MCF 10A (cell line): ENCODE data around the gene MLLT3. TPM values are rescaled to one million over a fixed set of nuclear protein-coding genes. Genes with fewer than 3 reads are reported as not detected.

ENCODE experiments used
- BruUV-seq: library from RNA; stranded (reverse); fragments of 400-500 nt; replicated peaks from 2 replicates; lab custom pipeline; 2021; lab: Mats Ljungman, UMichigan
- CTCF ChIA-PET: fragments of 300-600 bp; sonication (Branson Sonifier 250); formaldehyde crosslinking; extraction: SDS; loops from one replicate; lab custom pipeline; 2021; ENCODE audit warnings: antibody characterized with exemption, inconsistent platforms; lab: Yijun Ruan, JAX
- POLR2A ChIA-PET: fragments of 300-600, 350-650 bp; sonication (Branson Sonifier 250); formaldehyde crosslinking; extraction: SDS; loops from one replicate; lab custom pipeline; 2020; ENCODE audit warnings: antibody characterized with exemption, inconsistent platforms; lab: Yijun Ruan, JAX
- DNase-seq: peaks from one replicate; pipeline ENCODE4 v3.0.0-alpha.2; 2018; ENCODE audit not compliant: unreplicated experiment
- H3K27ac Mint-ChIP-seq: one replicate; pipeline ENCODE4 v1.8.0; 2022; ENCODE audit warnings: mild to moderate bottlenecking, low read depth, mixed read lengths; ENCODE audit not compliant: unreplicated experiment
- H3K27me3 Mint-ChIP-seq: one replicate; pipeline ENCODE4 v1.8.0; 2022; ENCODE audit warnings: mixed read lengths; ENCODE audit not compliant: insufficient read depth, unreplicated experiment
- H3K36me3 Mint-ChIP-seq: one replicate; pipeline ENCODE4 v1.8.0; 2022; ENCODE audit warnings: mild to moderate bottlenecking, moderate library complexity, mixed read lengths; ENCODE audit not compliant: insufficient read depth, unreplicated experiment
- H3K4me1 Mint-ChIP-seq: one replicate; pipeline ENCODE4 v1.8.0; 2022; ENCODE audit warnings: mixed read lengths; ENCODE audit not compliant: insufficient read depth, unreplicated experiment
- H3K4me3 Mint-ChIP-seq: one replicate; pipeline ENCODE4 v1.8.0; 2022; ENCODE audit warnings: mild to moderate bottlenecking, moderate library complexity, mixed read lengths; ENCODE audit not compliant: unreplicated experiment
- H3K9me3 Mint-ChIP-seq: one replicate; pipeline ENCODE4 v1.8.0; 2022; ENCODE audit warnings: mixed read lengths; ENCODE audit not compliant: unreplicated experiment
- CTCF ChIP-seq: fragments of 200-600 bp; IDR thresholded peaks from one replicate; pipeline ENCODE4 v1.8.0; 2022; ENCODE audit warnings: antibody characterized with exemption, mild to moderate bottlenecking; ENCODE audit not compliant: unreplicated experiment
- intact Hi-C: fragments of 100-400 bp; cut with micrococcal nuclease; formaldehyde crosslinking; loops from 2 replicates; pipeline ENCODE4 v1.14.1; 2022
- total RNA-seq: library from RNA; stranded (reverse); gene quantifications from 2 replicates; pipeline ENCODE4 v1.2.3, GENCODE V29; 2022

Gene MLLT3
- total RNA-seq, 1 experiment from 2014 or later = 1.2 TPM

GRCh38 chr9:20619487-20620200 is 2.7 kb downstream of the MLLT3 start:
- DNase-seq = no peak
- POLR2A ChIA-PET = interaction anchor here (0.6 to 0.8 kb wide), 2 partner anchors 10 to 642 kb away, joined by 3 read pairs; no protein-coding TSS in a partner anchor
- H3K27ac Mint-ChIP-seq = no peak overlapping the region
- BruUV-seq = no TSS peak
- H3K9me3 Mint-ChIP-seq = no peaks in the 10 kb centered on the region
- no peaks in the 10 kb centered on the region for H3K36me3 Mint-ChIP-seq
- TF ChIP-seq CTCF = no peak
- peaks cover 18% of the 10 kb centered on the region for H3K4me1 Mint-ChIP-seq
- CTCF ChIA-PET = interaction anchor here (1.4 kb wide), 1 partner anchor 261 kb away, joined by 3 read pairs; no protein-coding TSS in a partner anchor
- intact Hi-C loops = loop anchor here (2.0 to 10.0 kb wide), 4 partner anchors 268 to 1125 kb away; no protein-coding TSS in a partner anchor
- no peak overlapping the region for H3K4me3 Mint-ChIP-seq
- peaks cover 45% of the 10 kb centered on the region for H3K27me3 Mint-ChIP-seq

- Mint-ChIP-seq H3K36me3 (no peaks in the 10 kb centered on the region), H3K9me3 (no peaks in the 10 kb centered on the region), H3K27me3 (peaks cover 32% of the 10 kb centered on the region), H3K4me3 (no peak overlapping the region), H3K27ac (no peak overlapping the region), H3K4me1 (peaks cover 8% of the 10 kb centered on the region)
- intact Hi-C loops = no loop called here
- ChIA-PET CTCF (interaction anchor here (0.6 to 1.4 kb wide), 3 partner anchors 55 to 724 kb away, joined by 3 to 4 read pairs (median 3); no protein-coding TSS in a partner anchor), POLR2A (interaction anchor here (0.5 to 1.6 kb wide), 3 partner anchors 65 to 693 kb away, joined by 4 to 7 read pairs (median 4); partner anchors contain the start of gene FOCAD)
- DNase-seq = peak; percentile 81
- BruUV-seq = no TSS peak
- TF ChIP-seq CTCF = no peak
These were observed 3.9 kb downstream of the MLLT3 start for GRCh38 chr9:20618361-20618802.

GRCh38 chr9:20616808-20617207 is 5.5 kb downstream of the MLLT3 start:
- Mint-ChIP-seq H3K9me3 (no peaks in the 10 kb centered on the region), H3K27ac (no peak overlapping the region), H3K4me3 (no peak overlapping the region), H3K4me1 (peaks cover 12% of the 10 kb centered on the region), H3K36me3 (no peaks in the 10 kb centered on the region), H3K27me3 (peaks cover 28% of the 10 kb centered on the region)
- POLR2A ChIA-PET = interaction anchor here (1.6 kb wide), 1 partner anchor 67 kb away, joined by 7 read pairs; the partner anchor contains the start of gene FOCAD
- BruUV-seq = no TSS peak
- DNase-seq = no peak
- intact Hi-C loops = no loop called here
- CTCF ChIA-PET = interaction anchor here (0.7 to 1.9 kb wide), 4 partner anchors 81 to 551 kb away, joined by 3 to 6 read pairs (median 3); no protein-coding TSS in a partner anchor
- TF ChIP-seq CTCF = no peak

- Mint-ChIP-seq H3K36me3 (no peaks in the 10 kb centered on the region), H3K4me3 (no peak overlapping the region), H3K9me3 (no peaks in the 10 kb centered on the region), H3K27ac (no peak overlapping the region), H3K27me3 (peaks cover 21% of the 10 kb centered on the region), H3K4me1 (peaks cover 15% of the 10 kb centered on the region)
- DNase-seq = no peak
- no TSS peak for BruUV-seq
- ChIA-PET CTCF (no interaction called here), POLR2A (no interaction called here)
- no peak for TF ChIP-seq CTCF
- intact Hi-C loops = no loop called here
These were observed 7.6 kb downstream of the MLLT3 start for GRCh38 chr9:20614602-20615216.
